Activated T-cell treated with anti-CD3 and anti-CD28 coated beads, Interleukin-2, amount 50 U/mL, for 4 hours (primary cell): ENCODE data around the gene PPP1R26. TPM values are rescaled to one million over a fixed set of nuclear protein-coding genes. Genes with fewer than 3 reads are reported as not detected.
A peak's percentile ranks its signal among the peaks of the same experiment; 100 is the strongest.
"Not testable (repeated sequence)": the region's sequence is repeated elsewhere in the genome, so short reads cannot be mapped to it uniquely, and the experiment has no call there.

Experiments
- ATAC-seq, 2 donors: fragments of 200-7000 bp; cut with Tn5 transposase; one replicate each; pipeline ENCODE4 v1.10.0; 2021
- DNase-seq: peaks from one replicate; pipeline ENCODE4 v3.0.0-alpha.2; 2020
- H3K27me3 Mint-ChIP-seq: one replicate; pipeline ENCODE4 v1.8.0; 2021; ENCODE audit warnings: low read depth, mixed read lengths
- H3K36me3 Mint-ChIP-seq: one replicate; pipeline ENCODE4 v1.8.0; 2022; ENCODE audit warnings: mixed read lengths; ENCODE audit not compliant: insufficient read depth
- H3K4me1 Mint-ChIP-seq: one replicate; pipeline ENCODE4 v1.8.0; 2021; ENCODE audit warnings: low read depth, mixed read lengths
- H3K4me3 Mint-ChIP-seq: one replicate; pipeline ENCODE4 v1.8.0; 2021; ENCODE audit warnings: mild to moderate bottlenecking, moderate library complexity, mixed read lengths
- H3K9me3 Mint-ChIP-seq: one replicate; pipeline ENCODE4 v1.8.0; 2021; ENCODE audit warnings: mixed read lengths
- total RNA-seq, 3 donors: library from RNA; stranded (reverse); gene quantifications; one replicate each; pipeline ENCODE4 v1.2.1, GENCODE V29; 2021

PPP1R26 gene
- total RNA-seq, 3 donors from 2014 or later: 0.94 to 2.4 (median 1.2) TPM

DNA sequence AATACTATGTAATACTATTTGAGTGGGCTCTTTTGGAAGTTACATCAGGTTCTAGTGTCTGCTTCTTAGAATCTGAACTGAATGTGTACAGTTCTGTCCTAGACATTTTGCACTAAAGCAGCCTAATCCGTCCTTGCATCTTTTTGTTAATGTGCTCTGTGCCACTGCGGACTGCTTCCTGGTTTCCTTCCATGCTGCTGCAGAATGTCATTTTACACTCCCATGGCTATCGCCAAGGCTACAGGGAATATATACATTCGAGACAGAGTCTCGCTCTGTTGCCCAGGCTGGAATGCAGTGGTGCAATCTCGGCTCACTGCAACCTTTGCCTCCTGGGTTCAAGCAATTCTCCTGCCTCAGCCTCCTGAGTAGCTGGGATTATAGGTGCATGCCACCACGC, 27.7 kb upstream of the PPP1R26 start:
- peaks cover 11% of the 10 kb centered on the region for H3K27me3 Mint-ChIP-seq

DNA sequence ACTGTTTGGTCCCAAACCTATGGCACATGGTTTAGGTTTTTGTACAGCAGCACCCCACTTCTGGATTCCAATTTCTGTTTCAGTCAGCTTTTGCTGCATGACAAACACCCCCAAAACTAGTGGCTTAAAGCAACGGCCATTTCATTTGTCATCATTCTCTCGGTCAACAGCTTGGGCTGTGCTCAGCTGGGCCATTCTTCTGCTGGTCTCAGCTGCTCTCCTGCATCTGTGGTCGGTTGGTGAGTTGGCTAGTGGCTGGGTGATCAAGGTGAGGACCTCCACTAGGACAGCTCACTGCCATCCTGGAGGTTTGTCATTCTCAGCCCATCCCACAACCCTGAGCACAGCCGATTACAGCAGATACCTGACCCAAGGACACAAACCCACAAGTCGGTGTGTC, 24.8 kb upstream of the PPP1R26 start:
- ATAC-seq (no peak), DNase-seq (no peak)
- Mint-ChIP-seq H3K4me3 (no peak overlapping the region), H3K9me3 (peaks cover 4% of the 10 kb centered on the region), H3K36me3 (no peaks in the 10 kb centered on the region), H3K27me3 (peaks cover 23% of the 10 kb centered on the region), H3K4me1 (no peaks in the 10 kb centered on the region)

More for the DNA sequence above, 27.7 kb upstream of the PPP1R26 start:
- not testable (repeated sequence) for ATAC-seq, H3K36me3 Mint-ChIP-seq, H3K4me1 Mint-ChIP-seq, DNase-seq, H3K9me3 Mint-ChIP-seq, H3K4me3 Mint-ChIP-seq

DNA sequence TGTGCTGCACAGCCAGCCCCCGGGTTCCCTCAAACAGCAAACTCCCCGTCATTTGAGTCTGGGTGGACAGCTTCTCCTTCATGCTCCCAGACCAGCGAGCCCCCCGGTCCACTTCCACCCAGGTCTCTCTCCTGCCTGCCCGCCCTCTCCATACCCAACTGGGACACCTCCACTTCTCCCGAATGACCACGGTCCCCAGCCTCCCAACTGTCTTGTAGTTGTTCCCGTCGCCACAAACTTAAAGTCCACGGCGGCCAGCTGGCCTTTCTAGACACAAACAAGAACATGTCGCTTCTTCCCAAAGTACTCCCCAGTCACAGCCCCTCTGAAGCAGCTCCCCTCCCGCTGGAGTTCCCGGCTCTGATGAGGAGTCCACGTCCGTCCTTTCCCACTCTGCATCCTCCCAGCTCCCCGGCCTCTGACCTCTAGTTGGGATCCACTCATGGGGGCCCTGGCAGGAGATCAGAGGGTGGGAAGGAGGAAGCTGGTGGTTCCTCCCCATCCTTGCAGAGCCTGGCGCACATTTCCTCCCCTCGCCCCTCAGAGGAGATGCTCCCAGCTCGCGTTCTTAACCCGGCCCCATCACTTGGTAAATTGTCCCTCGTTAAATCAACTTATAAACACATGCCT, 24.1 kb upstream of the PPP1R26 start:
- DNase-seq (no peak), ATAC-seq (no peak)
- Mint-ChIP-seq H3K36me3 (no peaks in the 10 kb centered on the region), H3K4me3 (no peak overlapping the region), H3K4me1 (no peaks in the 10 kb centered on the region), H3K9me3 (peaks cover 4% of the 10 kb centered on the region), H3K27me3 (peaks cover 27% of the 10 kb centered on the region)

DNA sequence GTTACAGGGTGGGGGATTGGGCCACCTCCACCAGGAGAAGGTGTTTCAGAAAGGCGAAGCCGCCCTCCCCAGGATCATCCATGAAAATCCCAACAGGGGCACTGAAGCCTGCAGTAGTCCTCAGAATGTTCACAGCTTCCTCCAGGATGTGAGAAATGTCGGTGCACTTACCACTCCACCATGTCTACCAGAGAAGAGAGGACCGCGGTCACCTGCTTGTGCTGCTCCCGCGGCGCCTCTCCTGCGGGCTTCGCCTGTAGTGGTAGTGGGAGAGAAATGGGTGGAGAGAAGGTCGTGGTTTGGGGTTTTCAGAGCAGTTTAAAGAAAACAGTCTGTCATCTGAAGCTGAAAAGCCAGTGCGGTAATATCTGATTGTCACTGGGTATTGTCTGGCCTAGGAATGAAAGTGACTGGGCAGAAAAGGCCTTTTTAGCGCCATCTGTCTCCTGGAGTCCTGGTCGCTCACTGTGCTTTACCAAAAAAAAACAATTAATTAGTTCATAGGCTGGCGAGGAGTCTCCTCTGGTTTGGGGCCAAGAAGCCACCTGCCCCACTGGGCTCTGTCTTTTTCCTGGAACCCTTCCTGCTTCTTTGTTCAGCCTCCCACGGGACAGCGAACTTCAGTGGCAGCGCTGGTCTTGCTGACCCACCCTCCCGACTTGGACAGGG, 23.0 kb upstream of the PPP1R26 start:
- no peaks in the 10 kb centered on the region for H3K36me3 Mint-ChIP-seq
- no peak overlapping the region for H3K4me3 Mint-ChIP-seq
- peaks cover 4% of the 10 kb centered on the region for H3K9me3 Mint-ChIP-seq
- DNase-seq (no peak), ATAC-seq (no peak)
- H3K27me3 Mint-ChIP-seq: peaks cover 38% of the 10 kb centered on the region
- H3K4me1 Mint-ChIP-seq: no peaks in the 10 kb centered on the region

DNA sequence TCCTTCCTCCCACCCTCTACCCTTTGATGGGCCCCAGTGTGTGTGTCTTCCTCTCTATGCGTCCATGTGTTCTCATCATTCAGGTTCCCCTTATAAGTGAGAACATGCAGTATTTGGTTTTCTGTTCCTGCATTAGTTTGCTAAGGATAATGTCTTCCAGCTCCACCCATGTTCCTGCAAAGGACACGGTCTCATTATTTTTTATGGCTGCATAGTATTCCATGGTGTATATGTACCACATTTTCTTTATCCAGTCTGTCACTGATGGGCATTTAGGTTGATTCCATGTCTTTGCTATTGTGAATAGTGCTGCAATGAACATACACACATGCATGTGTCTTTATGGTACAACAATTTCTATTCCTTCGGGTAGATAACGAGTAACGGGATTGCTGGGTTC, 21.1 kb upstream of the PPP1R26 start:
- ATAC-seq, H3K4me1 Mint-ChIP-seq, DNase-seq, H3K4me3 Mint-ChIP-seq, H3K9me3 Mint-ChIP-seq, H3K36me3 Mint-ChIP-seq: not testable (repeated sequence)
- peaks cover 45% of the 10 kb centered on the region for H3K27me3 Mint-ChIP-seq

DNA sequence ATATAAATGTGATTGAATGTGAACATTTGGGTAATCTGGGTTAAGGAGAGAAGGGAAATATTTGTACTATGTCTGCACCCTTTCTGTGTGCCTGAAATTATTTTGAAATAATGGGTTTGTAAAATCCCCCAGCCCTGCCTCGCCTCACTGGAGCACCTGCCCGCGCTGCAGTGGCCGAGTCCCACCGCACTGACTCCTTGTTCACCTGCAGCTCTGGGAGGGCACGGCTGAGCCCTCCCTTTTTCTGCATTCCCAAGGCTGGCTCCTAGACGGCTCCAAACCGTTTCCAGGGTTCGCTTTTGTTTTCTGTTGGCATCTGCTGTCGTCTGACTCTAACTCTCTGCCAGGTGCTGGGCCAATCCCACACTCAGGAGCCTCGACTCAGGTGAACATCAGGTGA, 17.6 kb upstream of the PPP1R26 start:
- peaks cover 51% of the 10 kb centered on the region for H3K27me3 Mint-ChIP-seq

DNA sequence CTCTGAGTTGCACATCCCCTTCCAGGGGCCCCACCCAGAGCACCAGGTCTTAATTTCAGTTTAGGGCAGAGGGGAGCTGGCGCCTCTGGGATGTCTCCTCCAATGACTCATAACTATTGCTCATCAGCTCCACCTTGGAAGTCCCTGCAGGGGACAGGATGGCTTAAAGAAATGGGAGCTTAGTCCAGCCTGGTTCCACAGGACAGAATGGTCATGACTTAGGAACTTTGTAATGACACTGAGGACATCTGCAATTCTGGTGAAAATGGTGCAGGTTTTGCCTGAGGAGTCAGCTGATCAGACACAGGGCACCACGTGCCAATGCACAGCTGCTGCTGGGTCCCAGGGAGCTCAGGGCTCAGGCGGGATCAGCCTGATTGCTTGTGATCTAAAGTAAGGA, 16.4 kb upstream of the PPP1R26 start:
- Mint-ChIP-seq H3K9me3 (peaks cover 4% of the 10 kb centered on the region), H3K36me3 (no peaks in the 10 kb centered on the region), H3K27me3 (peaks cover 54% of the 10 kb centered on the region), H3K4me1 (peaks cover under 1% of the 10 kb centered on the region), H3K4me3 (no peak overlapping the region)
- no peak for DNase-seq
- no peak for ATAC-seq

More for the DNA sequence above, 17.6 kb upstream of the PPP1R26 start:
- Mint-ChIP-seq H3K4me1 (no peaks in the 10 kb centered on the region), H3K36me3 (no peaks in the 10 kb centered on the region), H3K9me3 (peaks cover 4% of the 10 kb centered on the region), H3K4me3 (no peak overlapping the region)
- DNase-seq (no peak), ATAC-seq (no peak)

DNA sequence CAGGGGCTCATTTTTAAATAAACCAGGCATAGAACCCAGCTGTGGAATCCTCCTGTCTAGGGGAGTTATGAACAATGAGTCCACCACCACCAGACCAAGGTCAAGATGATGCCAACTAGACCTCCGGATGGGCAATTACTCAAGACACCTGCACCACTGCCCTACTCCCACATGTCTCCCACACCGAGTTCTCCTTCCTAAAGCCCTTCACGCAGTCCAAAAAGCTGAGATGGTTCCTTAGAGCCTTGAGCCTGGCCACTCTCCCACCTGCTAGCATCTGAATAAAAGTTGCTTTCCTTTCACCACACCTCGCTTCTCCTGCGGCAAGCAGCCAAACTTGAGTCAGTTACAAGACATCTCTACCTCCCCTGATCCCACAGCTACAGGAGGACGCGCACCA, 15.4 kb upstream of the PPP1R26 start:
- H3K9me3 Mint-ChIP-seq: no peaks in the 10 kb centered on the region
- H3K4me3 Mint-ChIP-seq: no peak overlapping the region
- H3K4me1 Mint-ChIP-seq: peaks cover 9% of the 10 kb centered on the region
- H3K36me3 Mint-ChIP-seq: no peaks in the 10 kb centered on the region
- no peak for ATAC-seq
- H3K27me3 Mint-ChIP-seq: peaks cover 50% of the 10 kb centered on the region
- DNase-seq: no peak

DNA sequence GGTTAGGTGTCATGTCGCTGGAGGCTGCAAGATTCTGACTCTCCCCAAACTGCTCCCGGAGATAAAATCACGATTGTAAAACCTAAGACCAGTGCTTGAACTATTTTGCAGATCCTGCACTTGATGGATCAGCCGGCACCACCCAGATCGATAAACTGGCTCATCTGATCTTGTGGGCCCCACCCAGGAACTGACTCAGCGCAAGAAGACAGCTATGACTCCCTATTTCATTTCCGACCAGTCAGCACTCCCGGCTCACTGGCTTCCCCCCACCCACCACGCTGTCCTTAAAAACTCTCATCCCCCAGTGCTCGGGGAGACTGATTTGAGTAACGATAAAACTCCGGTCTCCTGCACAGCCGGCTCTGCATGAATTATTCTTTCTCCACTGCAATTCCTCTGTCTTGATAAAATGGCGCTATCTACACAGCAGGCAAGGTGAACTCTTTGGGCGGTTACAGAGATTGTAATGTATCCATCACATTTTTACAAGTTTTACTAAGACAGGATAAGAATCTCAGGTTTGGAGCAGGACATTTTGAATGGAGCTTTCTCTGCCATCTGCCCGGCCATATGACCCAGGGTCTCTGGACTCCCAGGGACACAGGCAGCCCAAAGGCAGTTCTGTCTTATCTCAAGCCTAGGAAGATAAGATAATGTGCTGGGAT, 10.6 kb upstream of the PPP1R26 start:
- Mint-ChIP-seq H3K4me3 (peak overlapping the region; percentile 52), H3K9me3 (no peaks in the 10 kb centered on the region), H3K27me3 (peaks cover 52% of the 10 kb centered on the region), H3K36me3 (no peaks in the 10 kb centered on the region), H3K4me1 (peaks cover 12% of the 10 kb centered on the region)
- peak; percentile 81 to 97 for ATAC-seq
- peak; percentile 28 for DNase-seq

DNA sequence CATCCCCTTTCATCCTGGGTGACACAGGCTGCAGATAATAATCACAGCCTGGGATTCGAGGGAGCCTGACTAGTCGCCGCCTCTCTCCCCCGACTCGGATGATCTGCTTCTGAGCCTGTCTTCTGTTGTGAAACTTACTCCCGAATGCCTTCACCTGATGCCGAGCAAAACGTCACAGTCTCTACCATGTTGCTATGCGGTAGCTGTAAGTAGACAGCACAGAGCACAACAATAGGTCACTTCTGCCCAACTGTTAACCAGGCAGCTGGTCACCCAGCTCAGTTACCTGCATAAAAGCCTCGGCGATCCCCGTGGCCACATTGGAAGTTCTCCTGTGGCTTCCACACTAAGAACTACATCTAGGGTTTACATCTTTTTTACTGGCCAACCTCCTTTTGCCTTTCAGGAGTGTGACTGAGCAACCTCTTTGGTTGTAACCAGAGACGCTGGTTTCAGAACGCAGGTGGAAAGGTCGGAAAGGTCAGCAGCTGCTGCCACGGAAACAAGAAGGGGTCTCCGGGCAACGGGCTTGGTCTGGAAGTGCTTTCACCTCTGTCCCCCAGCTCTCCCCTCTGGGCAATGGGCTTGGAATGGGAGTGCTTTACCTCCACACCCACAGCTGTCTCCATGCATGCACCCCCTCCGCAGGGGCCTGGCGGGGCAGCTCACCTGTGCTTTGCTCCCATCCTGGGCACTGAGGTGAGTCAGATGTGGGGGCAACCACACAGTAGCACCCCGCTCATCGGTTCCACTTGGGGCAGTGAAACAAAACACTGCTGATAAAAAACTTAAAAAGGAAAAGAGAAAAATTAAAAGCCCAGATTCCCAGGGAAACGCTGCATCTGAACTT, 7.6 kb upstream of the PPP1R26 start:
- ATAC-seq (no peak), DNase-seq (no peak)
- Mint-ChIP-seq H3K4me1 (peaks cover 12% of the 10 kb centered on the region), H3K27me3 (peaks cover 54% of the 10 kb centered on the region), H3K4me3 (no peak overlapping the region), H3K36me3 (no peaks in the 10 kb centered on the region), H3K9me3 (no peaks in the 10 kb centered on the region)

DNA sequence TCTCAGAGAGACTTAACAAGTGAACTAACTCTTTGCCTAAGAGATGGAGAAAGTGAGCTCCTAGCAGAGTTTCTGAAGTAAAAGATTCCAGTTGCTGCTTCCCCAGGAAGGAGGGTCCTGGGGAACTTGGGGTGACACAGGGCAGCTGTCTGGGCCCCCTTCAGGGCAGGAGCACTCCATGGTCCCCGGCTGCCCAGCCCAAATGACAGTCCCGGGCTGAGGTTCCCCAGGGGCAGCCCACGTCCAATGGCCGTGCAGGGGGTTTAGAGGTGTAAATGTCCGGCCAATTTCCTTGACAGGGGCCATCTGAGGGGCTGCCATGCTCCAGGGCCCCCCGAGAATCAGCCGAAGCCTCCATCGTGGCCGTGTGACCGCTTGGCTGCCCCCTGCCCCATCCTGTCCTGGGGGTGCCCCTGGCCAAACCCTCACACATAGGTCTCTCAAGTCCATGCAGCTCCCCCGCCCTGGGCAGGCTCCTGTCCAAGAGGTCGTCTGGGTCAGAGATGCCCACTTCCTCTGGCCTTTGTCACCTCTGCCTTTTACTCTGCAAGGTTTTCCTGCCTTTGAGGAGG, 5.5 kb upstream of the PPP1R26 start:
- Mint-ChIP-seq H3K4me1 (peaks cover 8% of the 10 kb centered on the region), H3K27me3 (peaks cover 58% of the 10 kb centered on the region), H3K9me3 (no peaks in the 10 kb centered on the region), H3K4me3 (no peak overlapping the region), H3K36me3 (no peaks in the 10 kb centered on the region)
- DNase-seq (no peak), ATAC-seq (no peak)

DNA sequence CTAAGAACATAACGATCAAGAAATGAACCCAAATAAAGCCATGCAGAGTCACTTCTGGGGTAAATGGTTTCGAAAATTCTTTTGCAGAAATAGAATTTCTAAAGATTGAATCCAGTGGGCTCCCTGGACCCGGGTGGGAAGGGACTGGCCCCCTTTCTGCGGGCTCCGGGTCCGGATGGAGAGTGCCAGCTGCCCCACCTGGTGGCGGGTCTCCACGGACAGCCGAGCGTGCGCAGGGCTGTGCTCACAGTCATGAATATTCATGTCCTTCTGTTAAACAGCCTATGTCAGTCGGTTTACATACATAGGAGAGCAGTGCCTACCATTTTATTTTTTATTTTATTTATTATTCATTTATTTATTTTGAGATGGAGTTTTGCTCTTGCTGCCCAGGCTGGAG, 4.7 kb upstream of the PPP1R26 start:
- ATAC-seq: peak; percentile 42 to 56
- Mint-ChIP-seq H3K4me1 (peaks cover 5% of the 10 kb centered on the region), H3K4me3 (no peak overlapping the region), H3K27me3 (peaks cover 56% of the 10 kb centered on the region), H3K9me3 (no peaks in the 10 kb centered on the region), H3K36me3 (no peaks in the 10 kb centered on the region)
- DNase-seq: no peak

DNA sequence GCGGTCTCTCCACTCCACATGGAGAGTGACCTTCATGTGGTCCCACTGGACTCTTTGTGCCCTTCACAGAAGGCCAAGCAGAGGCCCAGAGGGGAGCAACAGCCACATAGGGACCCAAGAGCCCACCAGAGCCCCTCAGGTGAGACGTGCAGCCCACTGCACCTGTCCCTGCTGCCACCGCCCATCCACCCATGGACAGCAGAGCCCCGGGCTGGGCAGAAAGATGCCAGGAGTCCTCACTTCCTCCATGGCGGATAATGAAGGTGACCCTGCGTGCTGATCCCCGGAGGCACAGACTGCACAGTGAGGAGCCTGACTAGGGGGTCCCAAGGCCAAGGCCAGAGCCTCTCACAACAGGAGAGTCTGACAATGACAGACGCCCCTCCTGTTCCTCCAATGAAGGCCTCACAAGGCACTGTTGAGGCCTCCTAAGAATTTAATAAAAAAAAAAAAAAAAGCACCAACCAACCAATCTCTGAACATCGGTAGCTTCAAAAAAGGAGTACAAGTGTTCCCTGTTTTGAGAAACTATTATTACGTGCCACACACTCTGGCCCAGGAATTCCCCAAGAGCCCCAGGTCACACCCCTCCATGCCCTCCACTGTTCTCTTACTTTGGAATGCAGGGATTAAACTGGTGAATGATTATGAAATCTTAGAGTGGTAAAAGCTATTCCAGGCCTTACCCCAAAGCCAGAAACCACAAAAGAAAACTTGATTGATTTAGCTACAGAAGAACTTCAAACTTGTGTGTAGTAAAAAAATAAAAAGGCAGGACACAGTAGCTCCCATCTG, 2.8 kb upstream of the PPP1R26 start:
- no peaks in the 10 kb centered on the region for H3K36me3 Mint-ChIP-seq
- H3K9me3 Mint-ChIP-seq: no peaks in the 10 kb centered on the region
- H3K4me1 Mint-ChIP-seq: peaks cover 4% of the 10 kb centered on the region
- DNase-seq (no peak), ATAC-seq (no peak)
- H3K27me3 Mint-ChIP-seq: peaks cover 53% of the 10 kb centered on the region
- no peak overlapping the region for H3K4me3 Mint-ChIP-seq
